Measurements from ENCODE around the gene ORM1. TPM values are rescaled to one million over a fixed set of nuclear protein-coding genes. Genes with fewer than 3 reads are reported as not detected.
"Not testable (repeated sequence)": the region's sequence is repeated elsewhere in the genome, so short reads cannot be mapped to it uniquely, and the experiment has no call there.

Gene ORM1
- total RNA-seq, 1 donor from 2014 or later = not detected

GRCh38 chr9:114327749-114328148 is 4.9 kb downstream of the ORM1 start:
- Histone ChIP-seq H3K27me3 (ENCODE audit: control insufficient read depth, insufficient read depth, low read length) (peaks cover 3% of the 10 kb centered on the region), H3K4me3 (ENCODE audit: low read depth, low read length) (no peak overlapping the region), H3K36me3 (ENCODE audit: control insufficient read depth, insufficient read depth, low read length) (no peaks in the 10 kb centered on the region)
- TF ChIP-seq CTCF (IDR thresholded peaks at IDR 0.05; ENCODE audit: insufficient read depth, low read length, poor library complexity, severe bottlenecking) = no peak
- no peak for DNase-seq (ENCODE audit: low read depth)

- not testable (repeated sequence) for H3K27me3 ChIP-seq (ENCODE audit: control insufficient read depth, insufficient read depth, low read length); DNase-seq (ENCODE audit: low read depth); H3K36me3 ChIP-seq (ENCODE audit: control insufficient read depth, insufficient read depth, low read length); H3K4me3 ChIP-seq (ENCODE audit: low read depth, low read length)
Measured at GRCh38 chr9:114328357-114328820, 5.5 kb downstream of the ORM1 start.

GRCh38 chr9:114328937-114329624 is 6.2 kb downstream of the ORM1 start:
- not testable (repeated sequence) for DNase-seq (ENCODE audit: low read depth); H3K4me3 ChIP-seq (ENCODE audit: low read depth, low read length)

GRCh38 chr9:114329625-114330022 is 6.7 kb downstream of the ORM1 start, which contains the start of gene ORM2:
Gene ORM2, plus strand, starts transcription at chr9:114329869. Its CDS starts 36 bp downstream, at chr9:114329905.
- not testable (repeated sequence) for H3K4me3 ChIP-seq (ENCODE audit: low read depth, low read length); DNase-seq (ENCODE audit: low read depth); H3K27me3 ChIP-seq (ENCODE audit: control insufficient read depth, insufficient read depth, low read length); H3K36me3 ChIP-seq (ENCODE audit: control insufficient read depth, insufficient read depth, low read length)

More at GRCh38 chr9:114328937-114329624, 6.2 kb downstream of the ORM1 start:
- H3K36me3 ChIP-seq (ENCODE audit: control insufficient read depth, insufficient read depth, low read length); H3K27me3 ChIP-seq (ENCODE audit: control insufficient read depth, insufficient read depth, low read length): not testable (repeated sequence)

GRCh38 chr9:114330636-114331035 is 7.7 kb downstream of the ORM1 start:
- Histone ChIP-seq H3K4me3 (ENCODE audit: low read depth, low read length) (no peak overlapping the region), H3K36me3 (ENCODE audit: control insufficient read depth, insufficient read depth, low read length) (no peaks in the 10 kb centered on the region), H3K27me3 (ENCODE audit: control insufficient read depth, insufficient read depth, low read length) (peaks cover 3% of the 10 kb centered on the region)
- no peak for DNase-seq (ENCODE audit: low read depth)
- no peak for TF ChIP-seq CTCF (IDR thresholded peaks at IDR 0.05; ENCODE audit: insufficient read depth, low read length, poor library complexity, severe bottlenecking)

- H3K36me3 ChIP-seq (ENCODE audit: control insufficient read depth, insufficient read depth, low read length); H3K27me3 ChIP-seq (ENCODE audit: control insufficient read depth, insufficient read depth, low read length); H3K4me3 ChIP-seq (ENCODE audit: low read depth, low read length); DNase-seq (ENCODE audit: low read depth): not testable (repeated sequence)
Measured at GRCh38 chr9:114331229-114332195, 8.6 kb downstream of the ORM1 start.

- H3K4me3 ChIP-seq (ENCODE audit: low read depth, low read length); DNase-seq (ENCODE audit: low read depth); H3K27me3 ChIP-seq (ENCODE audit: control insufficient read depth, insufficient read depth, low read length); H3K36me3 ChIP-seq (ENCODE audit: control insufficient read depth, insufficient read depth, low read length): not testable (repeated sequence)
Measured at GRCh38 chr9:114332474-114333040, 9.7 kb downstream of the ORM1 start.

- H3K4me3 ChIP-seq (ENCODE audit: low read depth, low read length); H3K36me3 ChIP-seq (ENCODE audit: control insufficient read depth, insufficient read depth, low read length); DNase-seq (ENCODE audit: low read depth); H3K27me3 ChIP-seq (ENCODE audit: control insufficient read depth, insufficient read depth, low read length): not testable (repeated sequence)
Measured at GRCh38 chr9:114333718-114334117, 10.8 kb downstream of the ORM1 start.
